Right lobe of liver (tissue), 6 donors: Measurements from ENCODE around the gene STAC. TPM values are rescaled to one million over a fixed set of nuclear protein-coding genes. Genes with fewer than 3 reads are reported as not detected.
"Not testable (repeated sequence)": the region's sequence is repeated elsewhere in the genome, so short reads cannot be mapped to it uniquely, and the experiment has no call there.

ENCODE experiments used
- ATAC-seq, 4 donors: fragments of 200-7000 bp; cut with Tn5 transposase; one replicate each; pipeline ENCODE4 v1.9.1; 2020; ENCODE audit warnings: mild to moderate bottlenecking in 4 of 4, moderate library complexity in 4 of 4
- DNase-seq, 3 donors: peaks; one replicate each; pipeline ENCODE4 v3.0.0-alpha.2; 2020
- H3K27ac ChIP-seq, 3 donors: fragments of 200-600 bp; one replicate each; pipeline ENCODE4 v1.8.0; 2022
- H3K27me3 ChIP-seq, 2 donors: fragments of 200-600 bp; one replicate each; pipeline ENCODE4 v1.8.0; 2022
- H3K36me3 ChIP-seq, 4 donors: fragments of 200-600 bp; sonication (generic) in 1 of 4; one replicate each; pipeline versions ENCODE4 v1.5.1 to v1.8.0; 2017 to 2022; ENCODE audit warnings: control low read depth in 1 of 4
- H3K4me1 ChIP-seq, 4 donors: fragments of 200-600 bp; sonication (generic) in 1 of 4; one replicate each; pipeline versions ENCODE4 v1.5.1 to v1.8.0; 2017 to 2022; ENCODE audit warnings: control low read depth in 1 of 4
- H3K4me3 ChIP-seq, 3 donors: fragments of 200-600 bp; one replicate each; pipeline ENCODE4 v1.8.0; 2022
- H3K9me3 ChIP-seq, 4 donors: fragments of 200-600 bp; sonication (generic) in 1 of 4; one replicate each; pipeline versions ENCODE4 v1.5.1 to v1.8.0; 2017 to 2022; ENCODE audit warnings: control low read depth in 1 of 4
- POLR2A ChIP-seq: fragments of 450-650 bp; IDR thresholded peaks from one replicate; pipeline ENCODE4 v1.6.1; 2017; ENCODE audit warnings: antibody characterized with exemption, mild to moderate bottlenecking
- WGBS: methylation state at CpG from one replicate; pipeline ENCODE4 v1.1.6; 2018; ENCODE audit warnings: low coverage, low lambda C conversion rate; ENCODE audit not compliant: insufficient coverage; ENCODE audit errors: missing lambda C conversion rate; 5-methylcytosine and 5-hydroxymethylcytosine counted together
- intact Hi-C, 2 donors: fragments of 100-400 bp; cut with DNase I; formaldehyde crosslinking; loops; one replicate each; pipeline versions ENCODE4 v1.11.2 to v1.14.1; 2022
- total RNA-seq, 6 experiments: library from RNA; depleted of rRNA in 2 of 6; stranded (reverse); fragments of >200 nt in 2 of 6; fragmentation: NEBNext Ultra II Directional in 3 of 6; extraction: Animal tissue kit (Norgen Biotek cat#: 25700) in 3 of 6; gene quantifications; one replicate each; pipeline versions ENCODE4 v1.1.0 to v1.2.4, GENCODE V29; 2016 to 2023
- TF ChIP-seq, protein P1 (sequence below), 4 donors: fragments of 200-600 bp in 3 of 4; fragments of 450-650 bp in 1 of 4; IDR thresholded peaks; one replicate each; pipeline versions ENCODE4 v1.5.1 to v1.8.0; 2016 to 2022; ENCODE audit warnings: antibody characterized with exemption in 4 of 4, mild to moderate bottlenecking in 2 of 4
- donor health status: DM: no; HTN: yes; CAD: no.
- donor health status: DM: no; HTN: no; CAD: no.
- donor health status: DM: no; HTN: no; CAD: no.
- donor health status: DM: no; HTN: yes; CAD: no.
- donor health status: DM: no; HTN: yes; CAD: no.

STAC gene
- total RNA-seq, 6 experiments from 2014 or later: 0.19 to 1.2 (median 0.70) TPM

DNA sequence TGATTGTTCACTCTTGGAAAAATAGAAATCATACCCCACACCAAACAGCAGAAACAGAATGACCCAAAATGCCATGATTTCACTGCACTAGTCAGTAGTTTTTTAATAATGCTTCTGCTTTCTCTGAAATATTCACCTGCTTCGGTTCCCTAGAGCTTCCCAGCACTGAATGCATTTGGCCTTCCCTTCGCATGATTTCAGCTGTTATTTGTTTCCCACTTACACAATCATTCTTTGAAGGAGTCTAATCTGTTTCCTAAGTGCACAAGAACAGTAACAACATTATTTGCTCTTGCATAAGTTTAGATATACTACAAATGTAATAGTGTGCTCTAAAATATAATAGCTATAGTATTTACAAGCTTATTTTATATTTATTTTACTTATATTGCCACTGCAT, 178.7 kb downstream of the STAC start:
- TF ChIP-seq, protein P1, sequence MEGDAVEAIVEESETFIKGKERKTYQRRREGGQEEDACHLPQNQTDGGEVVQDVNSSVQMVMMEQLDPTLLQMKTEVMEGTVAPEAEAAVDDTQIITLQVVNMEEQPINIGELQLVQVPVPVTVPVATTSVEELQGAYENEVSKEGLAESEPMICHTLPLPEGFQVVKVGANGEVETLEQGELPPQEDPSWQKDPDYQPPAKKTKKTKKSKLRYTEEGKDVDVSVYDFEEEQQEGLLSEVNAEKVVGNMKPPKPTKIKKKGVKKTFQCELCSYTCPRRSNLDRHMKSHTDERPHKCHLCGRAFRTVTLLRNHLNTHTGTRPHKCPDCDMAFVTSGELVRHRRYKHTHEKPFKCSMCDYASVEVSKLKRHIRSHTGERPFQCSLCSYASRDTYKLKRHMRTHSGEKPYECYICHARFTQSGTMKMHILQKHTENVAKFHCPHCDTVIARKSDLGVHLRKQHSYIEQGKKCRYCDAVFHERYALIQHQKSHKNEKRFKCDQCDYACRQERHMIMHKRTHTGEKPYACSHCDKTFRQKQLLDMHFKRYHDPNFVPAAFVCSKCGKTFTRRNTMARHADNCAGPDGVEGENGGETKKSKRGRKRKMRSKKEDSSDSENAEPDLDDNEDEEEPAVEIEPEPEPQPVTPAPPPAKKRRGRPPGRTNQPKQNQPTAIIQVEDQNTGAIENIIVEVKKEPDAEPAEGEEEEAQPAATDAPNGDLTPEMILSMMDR (IDR thresholded peaks at IDR 0.05): no peak
- no peak for TF ChIP-seq POLR2A
- Histone ChIP-seq H3K9me3 (no peaks in the 10 kb centered on the region), H3K36me3 (no peaks in the 10 kb centered on the region), H3K27ac (no peak overlapping the region), H3K4me3 (no peak overlapping the region), H3K27me3 (no peaks in the 10 kb centered on the region), H3K4me1 (no peaks in the 10 kb centered on the region)
- DNase-seq (no peak), ATAC-seq (no peak)
- WGBS: 19% methylated on average over 2 of the region's 2 CpGs
- intact Hi-C loops: no loop called here

DNA sequence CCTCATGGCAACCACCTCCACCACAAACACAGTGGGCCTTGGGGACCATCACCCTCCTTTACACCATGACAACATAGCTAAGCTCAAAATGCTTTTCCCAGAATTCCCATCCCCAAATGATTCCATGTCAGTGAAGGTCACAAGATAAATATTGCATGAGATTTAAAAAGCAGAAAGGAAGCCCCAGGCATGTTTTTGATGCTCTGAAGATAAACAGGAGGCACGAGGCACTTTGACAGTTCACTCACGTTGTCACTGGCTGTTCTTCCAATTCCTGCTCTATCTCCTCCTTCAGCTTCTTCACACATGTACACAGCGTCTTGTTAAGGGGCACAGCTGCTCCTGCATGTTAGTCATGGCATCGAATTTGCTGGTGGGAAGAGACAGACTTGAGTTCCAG, 180.4 kb downstream of the STAC start:
- H3K27ac ChIP-seq: no peak overlapping the region
- no peak overlapping the region for H3K4me3 ChIP-seq
- intact Hi-C loops: no loop called here
- no peaks in the 10 kb centered on the region for H3K9me3 ChIP-seq
- no peaks in the 10 kb centered on the region for H3K4me1 ChIP-seq
- TF ChIP-seq POLR2A: no peak
- TF ChIP-seq, protein P1 (IDR thresholded peaks at IDR 0.05): no peak
- no peaks in the 10 kb centered on the region for H3K27me3 ChIP-seq
- DNase-seq (no peak), ATAC-seq (no peak)
- H3K36me3 ChIP-seq: no peaks in the 10 kb centered on the region
- WGBS: 42% methylated on average over 4 of the region's 4 CpGs

DNA sequence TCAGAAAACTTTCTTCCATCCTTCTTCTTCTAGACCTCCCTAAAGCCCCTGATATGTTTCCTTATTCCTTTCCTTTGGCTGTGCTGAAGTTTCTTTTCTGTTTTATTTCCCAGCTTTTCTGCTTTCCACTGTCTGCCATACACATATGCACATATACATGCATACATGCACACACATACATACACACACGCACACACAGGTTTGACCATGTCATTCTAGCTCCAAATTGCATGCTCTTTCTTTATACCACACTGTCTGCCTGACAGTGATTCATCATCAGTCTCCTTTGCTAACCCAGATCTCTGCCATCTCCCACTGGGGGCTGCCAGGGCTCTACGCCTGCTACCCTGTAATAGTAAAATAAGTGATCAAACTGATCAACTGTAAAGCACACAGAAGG, 181.3 kb downstream of the STAC start:
- no peak overlapping the region for H3K27ac ChIP-seq
- DNase-seq (no peak), ATAC-seq (no peak)
- intact Hi-C loops: no loop called here
- no peak overlapping the region for H3K4me3 ChIP-seq
- no peaks in the 10 kb centered on the region for H3K4me1 ChIP-seq
- WGBS: 67% methylated on average over 2 of the region's 2 CpGs
- no peaks in the 10 kb centered on the region for H3K36me3 ChIP-seq
- no peaks in the 10 kb centered on the region for H3K27me3 ChIP-seq
- TF ChIP-seq POLR2A: no peak
- TF ChIP-seq, protein P1 (IDR thresholded peaks at IDR 0.05): no peak
- no peaks in the 10 kb centered on the region for H3K9me3 ChIP-seq

DNA sequence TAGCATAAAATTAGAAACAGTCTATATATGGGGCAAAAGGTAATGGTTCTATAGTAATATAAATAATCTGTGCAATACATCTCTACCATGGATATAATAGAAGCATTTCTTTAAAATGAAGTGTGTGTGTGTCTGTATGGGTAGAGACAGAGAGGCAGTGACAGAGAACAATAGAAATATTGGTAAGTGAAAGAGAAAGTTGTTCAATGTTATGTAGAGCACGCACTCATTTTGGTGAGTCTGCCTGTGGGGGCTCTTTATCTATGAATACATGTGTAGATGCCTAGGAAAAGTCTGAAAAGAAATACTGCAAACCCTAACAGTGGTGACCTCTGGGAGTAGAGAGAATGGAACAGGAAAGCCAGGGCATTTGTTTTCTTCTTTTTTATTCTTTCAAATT, 182.6 kb downstream of the STAC start:
- intact Hi-C loops: no loop called here
- 50% methylated on average over 1 of the region's 1 CpG for WGBS
- Histone ChIP-seq H3K4me1 (no peaks in the 10 kb centered on the region), H3K9me3 (no peaks in the 10 kb centered on the region), H3K4me3 (no peak overlapping the region), H3K36me3 (no peaks in the 10 kb centered on the region), H3K27ac (no peak overlapping the region), H3K27me3 (no peaks in the 10 kb centered on the region)
- no peak for ATAC-seq
- DNase-seq: no peak
- no peak for TF ChIP-seq POLR2A
- TF ChIP-seq, protein P1 (IDR thresholded peaks at IDR 0.05): no peak

DNA sequence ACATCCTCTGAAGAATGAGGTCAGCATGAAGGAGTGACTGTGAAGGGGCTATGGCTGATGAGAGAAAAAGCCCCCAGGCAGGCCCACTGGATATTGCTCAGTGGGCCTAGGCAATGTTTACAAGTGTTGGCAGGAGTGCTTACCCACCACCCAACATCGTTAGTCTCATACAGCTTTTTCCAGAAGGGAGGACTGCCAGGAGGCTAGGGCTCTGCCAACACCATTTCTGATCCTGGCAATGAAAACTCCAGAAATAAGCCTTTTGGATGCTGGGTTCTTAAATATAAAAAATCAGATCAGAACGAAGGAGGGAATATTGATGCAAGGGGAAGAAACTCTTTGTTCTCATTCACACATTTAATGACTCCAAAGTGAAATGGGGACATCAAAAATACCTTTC, 194.9 kb downstream of the STAC start:
- Histone ChIP-seq H3K4me1 (no peaks in the 10 kb centered on the region), H3K27ac (no peak overlapping the region), H3K4me3 (no peak overlapping the region), H3K27me3 (no peaks in the 10 kb centered on the region), H3K9me3 (no peaks in the 10 kb centered on the region), H3K36me3 (no peaks in the 10 kb centered on the region)
- 24% methylated on average over 2 of the region's 2 CpGs for WGBS
- intact Hi-C loops: no loop called here
- ATAC-seq: no peak
- no peak for DNase-seq
- TF ChIP-seq, protein P1 (IDR thresholded peaks at IDR 0.05): no peak
- no peak for TF ChIP-seq POLR2A

DNA sequence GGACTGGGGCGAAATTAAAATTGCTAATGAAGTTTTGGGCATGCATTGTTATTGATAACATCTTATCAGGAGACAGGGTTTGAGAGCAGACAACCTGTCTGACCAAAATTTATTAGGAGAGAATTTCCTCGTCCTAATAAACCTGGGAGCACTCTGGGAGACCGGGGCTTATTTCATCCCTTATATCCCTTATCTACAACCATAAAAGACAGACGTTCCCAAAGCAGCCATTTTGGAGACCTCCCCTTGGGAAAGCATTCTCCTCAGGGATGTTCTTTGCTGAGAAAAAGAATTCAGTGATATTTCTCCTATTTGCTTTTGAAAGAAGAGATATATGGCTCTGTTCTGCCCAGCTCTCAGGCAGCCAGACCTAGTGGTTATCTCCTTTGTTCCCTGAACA, 198.1 kb downstream of the STAC start:
- intact Hi-C loops, ATAC-seq, H3K4me3 ChIP-seq, H3K27ac ChIP-seq, H3K9me3 ChIP-seq, DNase-seq, H3K4me1 ChIP-seq, H3K36me3 ChIP-seq, H3K27me3 ChIP-seq: not testable (repeated sequence)
- 40% methylated on average over 4 of the region's 4 CpGs for WGBS
